A549 (cell line): ENCODE results near the gene DYRK3.

Experiments used
- CTCF ChIP-seq: fragments of >200 bp; sonication (Bioruptor Twin); formaldehyde crosslinking; IDR thresholded peaks from 3 replicates; pipeline ENCODE4 v1.5.1; 2016
- ESRRA ChIP-seq: fragments of 150-350 bp; IDR thresholded peaks from 2 replicates; pipeline ENCODE4 v1.6.1; 2014; ENCODE audit warnings: mild to moderate bottlenecking, low read length, borderline replicate concordance
- MAFK ChIP-seq: fragments of 450-650 bp; IDR thresholded peaks from 2 replicates; pipeline ENCODE4 v1.6.1; 2014; ENCODE audit not compliant: partially characterized antibody
- MYC ChIP-seq: IDR thresholded peaks from 2 replicates; pipeline ENCODE4 v1.6.1; 2012; ENCODE audit warnings: mild to moderate bottlenecking, inconsistent platforms, low read length, improper control_type of control experiment, borderline replicate concordance
- RARB ChIP-seq: fragments of 250-450 bp; sonication (Bioruptor Pico); IDR thresholded peaks from 2 replicates; pipeline ENCODE4 v1.8.0; 2021; ENCODE audit warnings: mild to moderate bottlenecking, moderate library complexity
- RNF2 ChIP-seq: fragments of 200-600 bp; sonication (generic); IDR thresholded peaks from 2 replicates; pipeline ENCODE4 v1.6.1; 2016; ENCODE audit warnings: low read depth, mild to moderate bottlenecking, antibody characterized with exemption, moderate library complexity, borderline replicate concordance

GRCh38 chr1:206687251-206687914, 52.0 kb downstream of the DYRK3 start:
- TF ChIP-seq CTCF (no peak), RNF2 (no peak), MYC (no peak), MAFK (no peak), ESRRA (no peak), RARB (CRISPR knock-in tag) (no peak)
